Stimulated activated CD8-positive, alpha-beta memory T cell treated with anti-CD3 and anti-CD28 coated beads, Interleukin-7, amount 100 ng/mL, for 4 hours (primary cell): ENCODE results near the gene HELZ.
"Not testable (repeated sequence)": the region's sequence is repeated elsewhere in the genome, so short reads cannot be mapped to it uniquely, and the experiment has no call there.

Experiments
- DNase-seq, 2 donors: peaks; one replicate each; pipeline ENCODE4 v3.0.0-alpha.2; 2020; ENCODE audit warnings: low read depth in 2 of 2

Gene HELZ

DNA sequence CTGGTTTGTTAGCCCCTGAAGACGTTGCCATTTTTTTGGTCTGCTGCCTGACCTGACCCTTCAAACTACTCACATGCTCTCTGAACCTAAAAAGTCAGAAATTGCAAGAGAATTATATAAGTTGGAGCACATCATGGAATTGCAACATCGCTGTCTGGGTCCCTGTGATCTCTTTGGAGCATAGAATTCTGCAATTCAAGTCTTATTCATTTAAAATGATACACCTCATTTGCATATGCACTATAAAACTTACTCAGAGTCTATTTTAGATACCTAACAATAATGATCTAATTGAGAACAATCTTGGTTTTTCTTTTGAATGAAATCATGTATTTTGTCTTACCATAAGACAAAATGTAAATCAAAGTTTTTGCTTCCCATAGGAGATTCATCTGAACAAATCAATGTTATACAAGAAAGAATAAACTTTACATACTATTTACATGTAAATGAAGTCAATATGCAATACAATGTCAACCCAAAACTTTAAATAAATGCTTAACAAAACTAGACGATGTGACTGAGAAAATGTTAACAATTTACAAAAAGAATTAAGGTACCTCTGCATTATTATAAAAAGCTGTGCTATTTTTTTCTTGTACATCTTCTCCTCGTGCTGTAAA is 99.7 kb downstream of the HELZ start:
- no peak for DNase-seq

DNA sequence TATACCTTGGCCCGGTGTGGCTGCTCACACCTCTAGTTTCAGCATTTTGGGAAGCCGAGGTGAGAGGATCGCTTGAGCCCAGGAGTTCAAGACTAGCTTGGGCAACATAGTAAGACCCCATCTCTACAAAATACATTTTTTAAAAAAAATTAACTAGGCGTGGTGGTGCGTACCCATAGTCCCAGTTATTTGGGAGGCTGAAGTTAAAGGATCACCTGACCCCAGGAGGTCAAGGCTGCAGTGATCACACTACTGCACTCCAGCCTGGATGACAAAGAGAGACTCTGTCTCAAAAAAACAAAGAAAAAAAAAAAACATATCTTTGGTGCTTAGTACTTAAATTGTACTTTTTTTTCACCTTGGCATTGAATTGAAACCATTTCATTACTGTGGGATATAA is 101.7 kb downstream of the HELZ start:
- no peak for DNase-seq

DNA sequence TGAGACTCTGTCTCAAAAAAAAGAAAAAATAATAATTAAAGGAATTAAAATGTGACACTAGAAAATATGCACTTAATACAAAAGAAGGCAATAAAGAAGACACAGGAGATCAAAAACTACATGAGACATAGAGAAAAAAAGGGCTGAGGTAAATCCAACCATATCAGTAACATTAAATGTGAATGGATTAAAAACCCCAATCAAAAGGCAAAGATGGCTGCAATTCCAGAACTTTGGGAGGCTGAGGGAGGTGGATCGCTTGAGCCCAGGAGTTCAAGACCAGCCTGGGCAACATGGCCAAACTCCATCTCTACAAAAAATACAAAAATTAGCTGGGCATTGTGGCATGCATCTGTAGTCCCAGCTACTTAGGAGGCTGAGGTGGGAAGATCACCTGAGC is 103.0 kb downstream of the HELZ start:
- not testable (repeated sequence) for DNase-seq

DNA sequence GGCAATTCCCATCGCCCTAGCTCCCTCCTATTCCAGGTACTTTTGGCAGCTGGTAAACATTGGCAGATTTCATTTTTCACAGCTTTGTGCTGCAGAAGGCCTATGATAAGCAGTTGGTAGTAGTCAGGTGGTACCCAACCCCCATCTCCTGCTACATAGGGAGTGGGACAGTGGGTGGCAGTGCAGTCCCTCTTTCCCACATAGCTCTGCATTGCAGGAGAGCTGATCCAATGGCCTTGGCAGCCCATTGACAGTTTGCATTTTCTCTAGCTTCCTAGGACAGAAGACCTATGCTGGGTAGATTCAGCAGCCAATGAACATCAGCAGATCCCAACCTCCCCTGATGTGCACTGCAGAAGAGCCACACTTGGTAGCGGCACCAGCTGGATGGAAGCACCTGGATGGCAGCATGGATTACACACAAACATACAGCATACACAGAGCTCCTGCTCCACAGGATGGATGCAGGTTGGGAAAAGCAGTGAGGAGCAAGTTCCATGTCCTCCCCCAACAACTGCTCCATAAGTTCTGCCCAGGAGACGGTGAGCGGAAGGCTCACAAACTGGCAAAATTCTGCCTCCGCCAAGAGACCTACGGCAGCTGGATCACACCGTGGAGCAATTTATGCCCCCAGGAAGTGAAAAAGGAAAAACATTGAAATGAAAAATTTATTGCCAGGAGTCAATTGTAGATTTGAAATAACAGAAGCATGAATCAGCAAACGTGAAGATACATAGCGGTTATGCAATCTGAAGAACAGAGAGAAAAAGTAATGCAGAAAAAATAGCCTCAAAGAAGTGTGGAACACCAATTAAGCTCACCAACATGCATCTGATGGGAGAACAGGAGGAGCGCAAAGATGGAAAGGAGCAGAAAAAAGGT is 105.0 kb downstream of the HELZ start:
- no peak for DNase-seq

DNA sequence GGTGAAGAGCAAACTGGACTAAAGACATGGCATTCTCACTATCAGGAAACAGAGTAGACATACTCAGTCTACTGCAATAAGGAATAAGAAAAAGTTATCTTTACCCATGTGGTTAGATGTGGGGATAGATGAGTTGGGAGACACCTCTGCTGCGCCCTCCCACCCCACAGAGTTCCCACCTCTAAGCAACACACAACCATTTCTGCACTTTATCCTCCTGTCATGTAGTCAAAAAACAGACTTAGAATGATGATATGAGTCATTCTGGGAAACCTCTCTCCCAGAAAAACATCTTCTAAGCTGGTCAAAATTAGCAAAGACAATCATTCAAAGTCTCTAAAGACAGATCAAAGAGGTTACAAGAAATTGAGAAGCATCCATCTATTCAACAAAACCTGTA is 105.7 kb downstream of the HELZ start:
- no peak for DNase-seq

DNA sequence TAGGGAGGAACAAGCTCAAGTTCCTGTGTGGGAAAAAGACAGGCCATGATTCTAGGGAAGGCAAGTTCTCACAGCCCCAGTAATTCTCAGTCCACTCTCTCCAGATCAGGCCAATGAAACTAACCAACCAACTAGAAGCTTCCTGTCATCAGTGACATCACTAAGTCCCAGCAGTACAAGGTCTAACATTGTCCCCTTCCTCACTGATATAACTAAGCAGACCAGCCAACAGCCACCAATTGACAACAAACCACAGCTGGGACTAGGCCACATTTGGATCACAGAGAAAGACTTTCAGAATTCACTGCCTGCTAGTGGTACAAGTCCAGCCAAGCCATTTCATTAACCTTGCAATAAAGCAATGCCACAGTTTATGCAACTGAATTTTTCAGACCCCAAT is 106.6 kb downstream of the HELZ start:
- no peak for DNase-seq

DNA sequence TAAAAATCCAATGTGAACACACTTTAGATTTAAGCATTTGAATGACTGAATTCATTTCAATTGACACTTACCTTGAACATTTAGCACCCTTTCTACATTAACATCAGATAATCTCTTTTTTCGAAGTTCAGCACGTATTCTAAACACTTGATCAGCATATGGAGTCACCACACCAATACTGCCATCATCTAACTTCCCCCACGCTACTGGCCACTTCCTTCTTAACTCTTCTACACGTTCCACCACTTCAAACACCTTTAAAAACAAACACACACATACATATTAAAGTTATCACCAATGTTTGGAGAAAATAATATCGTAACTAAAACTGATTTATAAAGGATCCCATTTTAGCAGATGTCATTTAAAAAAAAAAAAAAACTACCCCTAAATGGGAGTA is 107.1 kb downstream of the HELZ start:
- DNase-seq, result no peak

DNA sequence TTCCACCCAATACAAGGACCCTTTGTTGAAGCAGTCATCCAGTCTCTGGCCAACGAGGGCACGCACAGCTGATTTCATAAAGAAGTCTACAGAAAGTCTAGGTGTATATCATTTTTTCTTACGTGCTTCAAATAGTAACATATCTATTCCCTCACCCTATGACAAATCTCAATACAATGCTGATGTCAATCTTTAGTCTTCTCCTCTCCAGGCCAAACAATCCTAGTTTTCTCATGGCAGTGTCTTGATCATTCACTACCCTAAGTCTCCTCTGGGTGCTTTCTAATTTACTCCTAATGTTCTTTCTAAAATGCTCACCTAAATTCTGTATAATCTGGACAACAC is 108.0 kb downstream of the HELZ start:
- DNase-seq, result no peak

DNA sequence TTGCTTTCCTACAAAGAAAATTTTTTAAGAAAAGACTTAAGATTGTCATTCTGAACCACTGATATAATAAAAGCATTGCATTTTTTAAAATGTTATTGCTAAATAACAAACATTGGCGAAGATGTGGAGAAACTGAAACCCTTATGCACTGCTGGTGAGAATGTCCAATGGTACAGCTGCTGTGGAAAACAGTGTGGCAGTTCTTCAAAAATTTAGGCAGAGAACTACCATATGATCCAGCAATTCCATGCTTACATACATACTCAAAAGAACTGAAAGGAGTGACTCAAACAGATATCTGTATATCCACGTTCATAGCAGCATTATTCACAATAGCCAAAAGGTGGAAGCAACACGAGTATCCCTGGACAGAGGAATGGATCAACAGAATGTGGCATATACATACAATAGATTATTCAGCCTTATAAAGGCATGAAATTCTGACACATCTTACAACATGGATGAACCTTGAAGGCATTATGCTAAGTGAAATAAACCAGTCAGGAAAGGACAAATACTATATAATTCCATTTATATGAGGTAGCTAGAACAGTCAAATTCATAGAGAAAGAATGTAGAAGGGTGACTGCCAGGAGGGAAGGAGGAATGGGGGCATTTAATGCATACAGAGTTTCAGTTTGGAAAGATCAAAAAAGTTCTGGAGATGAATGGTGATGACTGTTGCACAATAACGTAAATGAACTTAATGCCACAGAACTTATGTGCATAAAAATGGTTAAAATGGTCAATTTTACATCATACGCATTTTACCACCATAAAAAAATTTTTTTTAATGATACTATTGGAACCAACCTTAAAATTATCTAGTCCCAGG is 108.6 kb downstream of the HELZ start:
- DNase-seq, result no peak

DNA sequence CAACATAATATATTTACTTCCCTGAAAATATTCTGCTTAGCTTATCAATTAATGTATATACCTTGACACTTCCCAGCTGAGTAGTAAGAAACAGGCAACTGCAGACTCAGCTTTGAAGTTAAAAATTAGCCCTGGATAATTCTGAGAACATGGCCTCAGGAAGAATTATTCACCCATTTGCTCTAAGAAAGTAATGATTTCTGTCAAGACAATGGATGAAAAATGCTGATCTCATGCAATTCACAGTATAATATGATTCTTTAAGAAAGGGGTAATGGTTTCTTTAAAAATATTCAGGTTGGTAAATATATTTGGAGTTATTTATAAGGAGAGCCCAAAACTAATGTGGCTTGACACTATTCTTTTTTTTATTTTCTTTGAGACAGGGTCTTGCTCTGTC is 111.8 kb downstream of the HELZ start:
- no peak for DNase-seq

DNA sequence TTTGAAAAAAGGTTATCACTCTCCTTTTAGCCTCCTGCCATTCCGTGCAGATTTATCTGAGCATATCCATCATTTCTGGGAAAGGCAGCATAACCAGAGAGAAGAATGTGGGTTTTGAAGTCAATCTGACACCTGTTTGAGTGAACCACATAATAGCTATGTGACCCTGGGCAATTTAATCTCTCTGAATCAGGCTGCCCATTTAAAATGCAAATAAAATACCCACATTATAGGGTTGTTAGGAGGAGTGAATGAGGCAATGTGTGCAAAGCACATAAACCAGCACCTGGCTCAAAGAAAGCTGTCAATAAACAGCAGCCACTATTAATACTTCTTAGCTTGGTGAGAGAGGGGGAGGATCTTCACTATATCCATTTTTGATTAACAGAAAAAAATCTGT is 112.6 kb downstream of the HELZ start:
- no peak for DNase-seq

DNA sequence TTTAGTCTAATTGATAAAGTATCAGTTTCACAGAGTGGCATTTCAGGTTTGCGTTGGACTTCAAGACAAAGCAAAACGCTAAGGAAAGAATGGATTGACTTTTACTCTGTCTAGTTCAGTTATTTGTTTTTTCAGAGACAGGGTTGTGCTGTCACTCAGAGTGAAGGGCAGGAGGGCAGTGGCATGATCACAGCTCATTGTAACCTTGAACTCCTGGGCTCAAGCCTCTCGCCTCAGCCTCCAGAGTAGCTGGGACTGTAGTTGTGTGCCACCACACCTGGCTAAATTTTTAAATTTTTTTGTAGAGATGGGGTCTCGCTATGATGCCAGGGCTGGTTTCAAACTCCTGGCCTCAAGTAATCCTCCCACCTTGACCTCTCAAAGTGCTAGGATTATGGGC is 114.2 kb downstream of the HELZ start:
- DNase-seq, result no peak

DNA sequence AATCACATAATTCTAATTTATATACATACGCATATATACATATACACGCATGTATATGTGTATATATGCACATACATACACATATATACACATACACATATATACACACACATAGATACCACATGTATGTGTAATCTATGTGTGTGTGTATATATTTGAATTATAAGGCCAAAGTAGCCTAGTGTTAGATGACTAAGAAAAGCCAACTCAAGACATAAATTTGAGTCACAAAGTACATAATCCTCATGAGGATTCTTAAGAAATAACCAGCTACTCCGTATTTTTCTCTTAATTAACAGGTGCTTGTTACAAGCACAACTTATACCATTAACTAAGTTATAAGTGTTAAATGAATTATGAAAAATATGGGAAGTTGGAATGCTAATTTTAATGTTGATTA is 115.7 kb downstream of the HELZ start:
- DNase-seq, result no peak

DNA sequence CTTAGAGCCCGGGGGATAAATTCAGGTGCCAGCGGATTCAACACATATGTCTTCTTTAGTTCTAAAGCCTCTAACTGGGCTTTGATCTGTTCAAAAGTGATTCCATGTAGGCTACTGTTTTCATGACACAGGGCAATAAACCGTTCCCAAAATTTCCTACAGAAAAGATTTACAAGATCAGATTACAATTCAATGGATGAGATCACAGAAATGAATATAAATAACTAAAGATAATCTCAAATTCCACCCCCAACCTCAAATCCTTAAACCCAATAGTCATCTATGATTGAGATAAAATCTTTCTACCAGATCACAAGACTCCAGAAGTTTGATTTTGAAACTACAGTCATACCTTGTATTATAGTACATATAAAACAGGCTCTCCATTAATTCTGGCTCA is 116.3 kb downstream of the HELZ start:
- no peak for DNase-seq

DNA sequence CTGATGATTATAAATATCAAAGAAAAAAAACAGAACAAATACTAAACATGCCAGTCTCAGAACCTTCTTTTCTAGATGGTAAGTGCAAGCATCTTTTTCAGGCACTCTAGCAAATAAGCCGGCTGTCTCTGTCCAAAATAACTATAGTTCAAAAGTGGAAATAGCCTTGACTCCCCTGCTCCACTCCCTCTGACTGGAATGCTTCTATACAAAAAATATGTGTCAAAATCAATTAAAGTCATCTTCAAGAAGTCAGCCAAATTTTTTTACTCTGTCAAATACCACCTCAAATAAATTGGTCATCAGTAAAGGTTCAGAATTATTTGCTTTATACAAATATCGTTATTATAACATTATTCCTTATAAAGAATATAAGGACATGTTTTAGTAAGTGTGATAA is 117.1 kb downstream of the HELZ start:
- DNase-seq, result no peak

DNA sequence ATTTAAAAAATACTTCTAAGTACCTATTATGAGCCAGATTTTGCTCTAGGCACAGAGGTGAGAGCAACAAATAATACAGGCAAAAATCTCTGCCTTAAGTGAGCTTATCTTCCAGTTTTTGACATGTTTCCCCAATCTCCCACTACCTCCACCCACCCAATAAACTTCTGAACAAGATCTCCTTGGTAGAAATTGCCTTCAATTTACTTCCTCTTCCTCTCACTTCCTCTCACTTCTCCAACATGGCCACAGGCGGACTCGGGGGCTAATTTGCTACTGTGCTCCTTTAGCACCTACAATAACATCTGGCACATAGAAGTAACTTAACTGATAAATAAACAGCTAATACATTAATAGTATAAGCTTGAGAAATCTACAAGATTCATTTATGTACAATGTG is 118.0 kb downstream of the HELZ start:
- no peak for DNase-seq

DNA sequence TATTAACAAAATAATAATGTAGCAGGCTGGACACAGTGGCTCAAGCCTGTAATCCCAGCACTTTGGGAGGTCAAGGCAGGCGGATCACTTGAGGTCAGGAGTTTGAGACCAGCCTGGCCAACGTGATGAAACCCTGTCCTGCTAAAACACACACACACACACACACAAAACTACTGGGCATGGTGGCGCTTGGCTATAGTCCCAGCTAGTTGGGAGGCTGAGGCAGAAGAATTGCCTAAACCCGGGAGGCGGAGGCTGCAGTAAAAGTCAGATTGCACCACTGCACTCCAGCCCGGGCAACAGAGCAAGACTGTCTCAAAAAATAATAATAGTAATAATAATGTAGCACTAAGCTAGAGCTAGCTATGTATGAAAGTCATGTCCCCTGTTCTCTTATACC is 118.5 kb downstream of the HELZ start:
- not testable (repeated sequence) for DNase-seq

DNA sequence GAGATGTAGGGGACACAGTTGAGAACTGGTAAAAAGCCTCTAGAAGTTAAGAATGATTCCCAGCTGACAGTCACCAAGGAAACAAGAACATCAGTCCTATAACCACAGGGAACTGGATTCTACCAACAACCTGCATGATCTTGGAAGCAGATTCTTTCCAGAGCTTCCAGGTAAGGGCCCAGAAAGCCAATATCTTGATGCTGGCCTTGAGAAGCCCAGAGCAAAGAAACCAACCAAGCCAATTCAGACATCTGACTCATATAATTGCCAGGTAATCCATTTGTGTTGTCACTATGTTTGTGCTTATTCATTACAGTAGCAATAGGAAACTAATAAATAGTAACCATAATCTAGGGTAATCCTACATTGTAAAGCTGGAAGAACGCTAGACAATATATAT is 119.1 kb downstream of the HELZ start:
- no peak for DNase-seq

DNA sequence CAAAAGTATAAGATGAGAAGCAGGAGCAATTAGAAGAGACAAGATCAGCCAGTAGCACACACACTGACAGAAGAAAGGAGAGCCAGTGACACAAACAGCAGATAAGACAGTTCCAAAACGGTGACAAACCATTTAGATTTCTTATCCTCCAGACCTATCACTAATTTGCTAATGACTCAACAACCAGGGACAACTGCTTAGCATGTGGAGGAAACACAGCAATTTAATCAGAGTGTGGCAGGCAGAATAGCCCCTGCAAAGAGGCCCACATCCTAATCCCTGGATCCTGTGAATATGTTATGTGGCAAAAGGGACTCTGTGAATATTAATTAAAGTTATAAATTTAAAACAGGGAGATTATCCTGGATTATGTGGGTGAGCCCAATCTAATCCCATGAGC is 119.6 kb downstream of the HELZ start:
- no peak for DNase-seq

DNA sequence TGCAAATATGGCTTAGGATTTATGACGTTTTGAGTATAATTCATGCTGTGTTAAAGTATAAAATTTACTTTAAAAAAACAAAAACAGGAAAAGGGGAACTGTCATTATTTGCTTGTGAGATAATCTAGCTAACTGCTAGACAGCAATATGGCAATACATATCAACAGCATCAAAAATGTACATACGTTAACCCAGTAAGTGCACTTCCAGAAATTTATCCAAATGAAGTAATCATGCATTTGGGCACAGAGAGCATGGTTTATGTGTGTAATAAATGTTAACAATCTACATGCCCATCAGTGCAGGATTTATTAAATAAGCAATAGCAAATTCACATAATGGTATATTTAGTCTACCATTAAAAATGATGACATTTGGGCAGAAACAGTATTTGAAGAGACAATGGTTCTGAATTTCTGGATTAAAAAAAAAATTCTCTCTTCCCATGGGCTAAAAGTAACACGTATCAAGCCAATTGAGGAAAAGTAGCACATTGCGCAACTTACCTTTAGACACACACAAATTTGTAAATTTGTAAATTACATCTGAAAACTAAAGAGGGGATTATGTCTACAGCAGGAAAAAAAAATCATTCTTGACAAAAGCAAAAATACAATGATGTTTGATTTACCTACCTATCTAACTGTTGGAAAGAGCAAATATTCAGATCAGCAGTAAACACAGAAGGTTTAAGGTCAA is 120.4 kb downstream of the HELZ start:
- no peak for DNase-seq

DNA sequence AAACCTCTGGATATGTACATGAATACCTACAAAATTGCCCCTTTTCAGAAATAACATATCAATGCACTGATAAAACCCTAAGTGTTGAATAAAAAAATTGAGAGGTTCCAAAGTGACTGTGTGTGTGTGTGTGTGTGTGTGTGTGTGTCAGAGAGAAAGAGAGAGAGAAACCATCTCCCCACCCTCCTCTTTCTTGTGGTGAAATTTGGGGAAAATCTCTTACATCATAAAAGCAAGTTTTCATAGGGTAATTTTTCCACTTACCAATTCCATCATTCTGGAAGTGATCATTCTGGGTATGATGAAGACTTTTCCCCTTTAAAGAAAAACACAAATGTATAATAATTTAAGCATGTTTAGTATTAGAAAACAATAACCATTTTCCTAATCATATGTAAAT is 121.3 kb downstream of the HELZ start:
- DNase-seq, result no peak

DNA sequence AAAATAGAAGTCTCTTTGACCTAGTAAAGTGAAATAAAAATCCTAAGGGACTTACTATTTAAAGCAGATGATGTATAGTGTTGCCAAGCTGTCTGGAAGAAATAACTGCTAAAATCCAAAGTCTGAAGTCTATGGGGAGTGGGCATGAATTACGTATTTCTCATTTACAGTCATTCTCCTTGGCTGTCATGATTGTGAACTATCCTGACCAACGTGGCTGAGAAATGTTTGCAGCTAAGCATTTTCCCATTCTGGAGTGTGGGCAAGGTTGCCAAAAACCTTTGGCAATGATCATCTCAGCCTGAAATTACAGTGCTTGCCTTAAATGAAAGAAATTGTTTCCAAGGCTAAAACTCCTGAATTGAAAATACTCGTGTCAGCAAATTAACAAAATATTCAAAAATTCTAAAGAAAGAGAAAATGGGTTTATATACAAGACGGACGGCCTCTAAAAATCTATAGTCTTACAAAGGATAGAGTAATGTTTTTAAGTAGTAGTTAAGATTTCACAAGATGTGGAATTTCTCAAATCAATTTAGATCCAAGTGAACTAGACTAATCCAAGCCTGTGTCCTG is 123.6 kb downstream of the HELZ start:
- no peak for DNase-seq
